Smooth muscle cell (in vitro differentiated cells): ENCODE results near the gene SLFN14. TPM values are rescaled to one million over a fixed set of nuclear protein-coding genes. Genes with fewer than 3 reads are reported as not detected.

ENCODE experiments used
- DNase-seq: peaks from one replicate; lab custom pipeline; 2025; ENCODE audit not compliant: unreplicated experiment; lab: John Stamatoyannopoulos, UW
- H2AFZ ChIP-seq: fragments of 200-600 bp; sonication (generic); 2 replicates; pipeline ENCODE4 v1.6.0; 2016; ENCODE audit warnings: antibody characterized with exemption, low read depth, mild to moderate bottlenecking
- H3F3A ChIP-seq: fragments of 200-600 bp; sonication (generic); 2 replicates; pipeline ENCODE4 v1.6.0; 2017; ENCODE audit warnings: antibody characterized with exemption, low read depth
- H3K27ac ChIP-seq: fragments of 200-600 bp; sonication (generic); 2 replicates; pipeline ENCODE4 v1.5.1; 2016; ENCODE audit warnings: low read depth, mild to moderate bottlenecking
- H3K27me3 ChIP-seq: fragments of 200-600 bp; sonication (generic); 2 replicates; pipeline ENCODE4 v1.6.1; 2016; ENCODE audit warnings: low read depth, mild to moderate bottlenecking
- H3K36me3 ChIP-seq: fragments of 200-600 bp; sonication (generic); 2 replicates; pipeline ENCODE4 v1.5.1; 2016; ENCODE audit warnings: low read depth
- H3K4me1 ChIP-seq: fragments of 200-600 bp; sonication (generic); 2 replicates; pipeline ENCODE4 v1.5.1; 2016; ENCODE audit warnings: low read depth
- H3K4me2 ChIP-seq: fragments of 200-600 bp; sonication (generic); 2 replicates; pipeline ENCODE4 v1.6.0; 2016; ENCODE audit warnings: mild to moderate bottlenecking
- H3K4me3 ChIP-seq: fragments of 200-600 bp; sonication (generic); 2 replicates; pipeline ENCODE4 v1.5.1; 2016; ENCODE audit warnings: mild to moderate bottlenecking
- H3K79me2 ChIP-seq: fragments of 200-600 bp; sonication (generic); 2 replicates; pipeline ENCODE4 v1.6.0; 2016; ENCODE audit warnings: low read depth, mild to moderate bottlenecking
- H3K9ac ChIP-seq: fragments of 200-600 bp; sonication (generic); 2 replicates; pipeline ENCODE4 v1.6.0; 2016; ENCODE audit warnings: low read depth
- H3K9me3 ChIP-seq: fragments of 200-600 bp; sonication (generic); replicated peaks from 2 replicates; pipeline ENCODE4 v1.5.1; 2016; ENCODE audit warnings: low read depth
- H4K20me1 ChIP-seq: fragments of 200-600 bp; sonication (generic); 2 replicates; pipeline ENCODE4 v1.6.0; 2016; ENCODE audit warnings: low read depth
- WGBS: methylation state at CpG from one replicate; pipeline ENCODE4 v1.1.7; 2016; ENCODE audit warnings: low lambda C conversion rate; 5-methylcytosine and 5-hydroxymethylcytosine counted together
- polyA plus RNA-seq: library from polyadenylated mRNA; unstranded; fragments of >200 nt; fragmentation: Nextera tagmentation; extraction: Ambion mirVana; gene quantifications from 2 replicates; pipeline ENCODE4 v1.2.1, GENCODE V29; 2016
- total RNA-seq: library from RNA; depleted of rRNA; stranded (reverse); fragments of >200 nt; gene quantifications from 2 replicates; pipeline ENCODE4 v1.2.3, GENCODE V29; 2014
- TF ChIP-seq, protein P1 (sequence below): fragments of 200-600 bp; sonication (generic); IDR thresholded peaks from 2 replicates; pipeline ENCODE4 v1.5.1; 2017; ENCODE audit warnings: borderline replicate concordance, mild to moderate bottlenecking, antibody characterized with exemption; ENCODE audit not compliant: insufficient read depth, poor library complexity, severe bottlenecking

Gene SLFN14
- total and polyA plus RNA-seq, 2 experiments from 2014 or later, result not detected

DNA sequence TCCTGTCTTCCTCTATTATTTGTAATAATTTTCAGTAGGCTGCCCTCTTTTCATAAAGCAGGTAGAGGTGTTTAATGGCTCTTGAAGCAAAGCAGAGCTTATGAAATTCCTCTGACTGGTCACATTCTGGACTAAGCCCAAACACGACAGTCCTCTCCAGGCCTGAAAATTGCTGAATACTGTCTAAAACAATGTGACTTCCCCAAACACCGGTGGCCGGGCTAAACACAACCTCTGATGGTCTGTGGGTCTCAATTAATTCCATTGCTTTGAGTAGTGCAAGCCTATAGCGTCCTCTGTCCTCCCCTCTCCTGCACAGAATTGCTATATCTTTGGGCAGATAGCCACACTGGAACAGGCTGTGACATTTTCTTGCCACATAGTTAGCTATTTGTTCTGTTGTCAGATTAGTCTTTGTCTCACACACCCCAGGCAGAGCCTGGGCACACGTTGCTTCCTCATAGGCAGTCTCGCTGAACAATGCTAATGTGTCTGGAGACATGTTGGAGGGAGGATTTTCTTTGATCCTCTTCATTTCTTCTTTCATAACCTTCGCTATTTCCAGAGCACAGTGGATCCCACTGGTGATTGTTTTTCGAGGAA is 12.3 kb downstream of the SLFN14 start:
- TF ChIP-seq, protein P1, sequence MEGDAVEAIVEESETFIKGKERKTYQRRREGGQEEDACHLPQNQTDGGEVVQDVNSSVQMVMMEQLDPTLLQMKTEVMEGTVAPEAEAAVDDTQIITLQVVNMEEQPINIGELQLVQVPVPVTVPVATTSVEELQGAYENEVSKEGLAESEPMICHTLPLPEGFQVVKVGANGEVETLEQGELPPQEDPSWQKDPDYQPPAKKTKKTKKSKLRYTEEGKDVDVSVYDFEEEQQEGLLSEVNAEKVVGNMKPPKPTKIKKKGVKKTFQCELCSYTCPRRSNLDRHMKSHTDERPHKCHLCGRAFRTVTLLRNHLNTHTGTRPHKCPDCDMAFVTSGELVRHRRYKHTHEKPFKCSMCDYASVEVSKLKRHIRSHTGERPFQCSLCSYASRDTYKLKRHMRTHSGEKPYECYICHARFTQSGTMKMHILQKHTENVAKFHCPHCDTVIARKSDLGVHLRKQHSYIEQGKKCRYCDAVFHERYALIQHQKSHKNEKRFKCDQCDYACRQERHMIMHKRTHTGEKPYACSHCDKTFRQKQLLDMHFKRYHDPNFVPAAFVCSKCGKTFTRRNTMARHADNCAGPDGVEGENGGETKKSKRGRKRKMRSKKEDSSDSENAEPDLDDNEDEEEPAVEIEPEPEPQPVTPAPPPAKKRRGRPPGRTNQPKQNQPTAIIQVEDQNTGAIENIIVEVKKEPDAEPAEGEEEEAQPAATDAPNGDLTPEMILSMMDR, result no peak
- DNase-seq, result no peak

DNA sequence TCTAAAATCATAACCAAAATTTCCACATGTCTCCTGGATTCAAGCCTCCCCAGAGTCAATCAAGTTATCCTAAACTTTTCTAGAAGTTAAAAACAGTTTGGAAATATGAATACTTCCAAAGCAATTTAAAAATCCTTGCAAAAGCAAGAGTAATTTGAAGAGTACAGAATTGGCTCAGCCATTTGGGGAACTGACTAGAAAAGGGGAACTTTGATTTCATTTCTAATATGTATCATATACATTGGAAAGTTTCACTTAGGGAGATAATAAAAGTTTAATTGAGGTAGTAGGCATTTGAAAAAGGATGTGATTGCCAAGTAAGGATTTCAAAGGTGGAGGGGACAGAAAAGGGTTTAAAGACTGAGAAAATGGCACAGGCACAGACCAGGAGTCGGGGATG is 14.1 kb downstream of the SLFN14 start:
- Histone ChIP-seq H2AFZ (no peak overlapping the region), H4K20me1 (no peaks in the 10 kb centered on the region), H3K79me2 (no peaks in the 10 kb centered on the region), H3K27me3 (peaks cover 67% of the 10 kb centered on the region), H3K4me1 (no peaks in the 10 kb centered on the region), H3K4me3 (no peak overlapping the region), H3K36me3 (no peaks in the 10 kb centered on the region), H3K4me2 (no peak overlapping the region), H3K9me3 (no peaks in the 10 kb centered on the region), H3K27ac (no peak overlapping the region), H3K9ac (no peak overlapping the region), H3F3A (no peaks in the 10 kb centered on the region)
- WGBS, result 83% methylated on average over 1 of the region's 1 CpG
- TF ChIP-seq, protein P1, result no peak
- no peak for DNase-seq

More for the DNA sequence above, 12.3 kb downstream of the SLFN14 start:
- no peak overlapping the region for H2AFZ ChIP-seq
- no peaks in the 10 kb centered on the region for H3F3A ChIP-seq
- 80% methylated on average over 8 of the region's 8 CpGs for WGBS
- no peak overlapping the region for H3K27ac ChIP-seq
- no peaks in the 10 kb centered on the region for H3K9me3 ChIP-seq
- no peak overlapping the region for H3K4me3 ChIP-seq
- H3K4me1 ChIP-seq, result no peaks in the 10 kb centered on the region
- no peak overlapping the region for H3K4me2 ChIP-seq
- H3K9ac ChIP-seq, result no peak overlapping the region
- H3K27me3 ChIP-seq, result peaks cover 74% of the 10 kb centered on the region
- H3K36me3 ChIP-seq, result no peaks in the 10 kb centered on the region
- H3K79me2 ChIP-seq, result no peaks in the 10 kb centered on the region
- H4K20me1 ChIP-seq, result no peaks in the 10 kb centered on the region

DNA sequence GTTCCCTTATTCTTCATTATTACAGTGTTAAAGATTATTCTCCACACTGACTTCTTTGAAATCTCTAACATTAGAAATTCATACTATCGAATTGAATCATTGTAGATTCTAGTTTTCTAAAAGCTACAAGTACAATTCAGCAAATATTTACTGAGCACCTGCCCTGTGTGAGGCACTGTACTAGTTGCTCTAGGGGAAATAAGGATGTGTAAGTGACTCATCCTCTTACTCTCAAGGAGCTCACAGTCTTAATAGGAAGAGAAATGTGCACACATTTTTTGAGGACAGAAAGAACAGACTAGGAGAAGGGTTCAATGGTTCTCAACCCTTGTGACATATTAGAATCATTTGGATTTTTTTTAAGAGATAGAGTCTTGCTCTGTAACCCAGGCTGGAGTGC is 15.5 kb downstream of the SLFN14 start:
- 86% methylated on average over 1 of the region's 1 CpG for WGBS
- no peak overlapping the region for H3K4me3 ChIP-seq
- no peaks in the 10 kb centered on the region for H3K4me1 ChIP-seq
- H3F3A ChIP-seq, result no peaks in the 10 kb centered on the region
- H3K27me3 ChIP-seq, result peaks cover 61% of the 10 kb centered on the region
- no peak overlapping the region for H3K9ac ChIP-seq
- no peak overlapping the region for H3K27ac ChIP-seq
- no peak overlapping the region for H2AFZ ChIP-seq
- no peaks in the 10 kb centered on the region for H3K36me3 ChIP-seq
- no peaks in the 10 kb centered on the region for H3K79me2 ChIP-seq
- H3K9me3 ChIP-seq, result no peaks in the 10 kb centered on the region
- H4K20me1 ChIP-seq, result no peaks in the 10 kb centered on the region
- TF ChIP-seq, protein P1, result no peak
- no peak for DNase-seq
- H3K4me2 ChIP-seq, result no peak overlapping the region

DNA sequence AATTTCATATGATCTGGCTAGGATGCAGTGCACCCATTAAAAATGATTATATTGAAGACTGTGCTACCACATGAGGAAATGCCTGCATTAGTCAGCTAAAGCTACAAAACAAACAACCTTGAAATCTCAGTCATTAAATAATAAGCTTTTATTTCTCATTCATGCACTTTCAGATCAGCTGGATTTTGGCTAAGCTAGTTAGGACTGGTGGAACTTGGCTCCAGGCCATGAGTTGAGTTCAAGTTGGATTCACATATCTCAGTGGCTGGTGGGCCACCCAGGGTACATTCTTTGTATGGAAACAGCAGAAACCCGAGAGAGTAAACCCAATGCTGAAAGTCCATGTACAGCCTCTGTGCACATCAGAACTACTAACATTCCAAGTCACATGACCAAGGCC is 16.8 kb downstream of the SLFN14 start:
- H3K79me2 ChIP-seq, result no peaks in the 10 kb centered on the region
- no peak overlapping the region for H3K4me3 ChIP-seq
- no peak overlapping the region for H3K27ac ChIP-seq
- H3K27me3 ChIP-seq, result peaks cover 48% of the 10 kb centered on the region
- DNase-seq, result no peak
- WGBS, result 70% methylated on average over 1 of the region's 1 CpG
- TF ChIP-seq, protein P1, result no peak
- no peaks in the 10 kb centered on the region for H3F3A ChIP-seq
- H2AFZ ChIP-seq, result no peak overlapping the region
- H3K9ac ChIP-seq, result no peak overlapping the region
- H3K9me3 ChIP-seq, result no peaks in the 10 kb centered on the region
- H3K36me3 ChIP-seq, result no peaks in the 10 kb centered on the region
- H3K4me1 ChIP-seq, result no peaks in the 10 kb centered on the region
- H3K4me2 ChIP-seq, result no peak overlapping the region
- H4K20me1 ChIP-seq, result no peaks in the 10 kb centered on the region
